Stimulated activated CD4-positive, alpha-beta T cell treated with anti-CD3 and anti-CD28 coated beads, Interleukin-4, amount 100 ng/mL, for 24 hours (primary cell): Measurements from ENCODE around the gene MRPL57.
A peak's percentile ranks its signal among the peaks of the same experiment; 100 is the strongest.
"Not testable (repeated sequence)": the region's sequence is repeated elsewhere in the genome, so short reads cannot be mapped to it uniquely, and the experiment has no call there.

Source experiments
- DNase-seq: peaks from one replicate; pipeline ENCODE4 v3.0.0-alpha.2; 2020

MRPL57 gene

DNA sequence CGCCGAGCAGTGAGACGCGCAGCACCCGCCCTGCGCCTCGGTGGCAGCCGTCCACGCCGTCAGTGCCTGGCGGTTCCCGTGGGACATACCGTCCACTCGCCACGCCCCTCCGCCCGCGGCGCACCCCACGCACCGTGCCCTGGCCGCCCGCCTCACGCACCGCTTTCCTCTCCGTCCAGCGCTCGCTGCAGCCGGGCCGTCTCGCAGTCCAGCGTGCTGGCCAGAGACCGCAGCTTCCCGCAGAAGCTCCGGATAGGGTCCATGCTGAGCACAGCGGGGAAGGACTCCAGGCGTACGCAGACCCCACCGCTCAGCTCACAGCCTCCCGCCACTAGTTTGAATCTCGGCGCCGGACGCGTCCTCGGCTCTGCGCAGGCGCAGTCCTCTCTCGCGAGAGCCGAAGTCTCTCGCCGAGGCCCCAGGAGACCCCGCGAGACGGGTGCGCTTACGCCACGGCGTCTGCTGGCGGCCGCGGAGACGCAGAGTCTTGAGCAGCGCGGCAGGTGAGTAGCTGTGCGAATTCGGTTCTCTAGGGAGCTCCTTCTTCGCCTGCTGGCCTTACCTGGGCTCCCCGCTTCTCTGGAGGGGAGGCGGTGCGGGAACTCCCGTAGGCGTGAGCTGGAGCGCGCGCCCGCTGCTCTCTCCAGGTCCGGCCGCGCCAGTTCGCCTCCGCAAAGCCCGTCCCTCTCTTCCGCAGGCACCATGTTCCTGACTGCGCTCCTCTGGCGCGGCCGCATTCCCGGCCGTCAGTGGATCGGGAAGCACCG, at the start of gene MRPL57, which contains the start of gene SKA3:
Gene MRPL57 (plus strand): TSS at position 444 of the 767 bp plus-strand sequence. CDS start 259 bp downstream, at position 703.
Gene SKA3 (minus strand): TSS at position 338 of the 767 bp plus-strand sequence. CDS start 75 bp downstream, at position 263.
- peak; percentile 94 for DNase-seq

DNA sequence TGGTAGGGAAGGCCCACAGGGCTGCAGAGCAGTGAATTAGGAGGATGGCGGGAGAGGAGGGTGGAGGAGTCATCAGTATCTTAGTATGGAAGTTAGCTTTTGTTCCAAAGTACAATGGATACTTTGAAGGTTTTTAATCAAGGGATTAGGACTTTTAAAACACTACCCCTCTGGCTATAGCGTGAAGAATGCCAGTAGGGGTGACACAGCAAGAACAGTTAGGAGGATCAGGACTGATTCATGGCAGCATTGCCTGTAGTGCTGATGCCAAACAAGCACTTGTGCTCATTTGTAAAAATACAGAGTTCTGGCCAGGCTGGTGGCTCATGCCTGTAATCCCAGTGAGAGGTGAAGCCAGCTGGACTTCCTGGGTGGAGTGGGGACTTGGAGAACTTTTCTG, 46.3 kb upstream of the MRPL57 start:
- no peak for DNase-seq

DNA sequence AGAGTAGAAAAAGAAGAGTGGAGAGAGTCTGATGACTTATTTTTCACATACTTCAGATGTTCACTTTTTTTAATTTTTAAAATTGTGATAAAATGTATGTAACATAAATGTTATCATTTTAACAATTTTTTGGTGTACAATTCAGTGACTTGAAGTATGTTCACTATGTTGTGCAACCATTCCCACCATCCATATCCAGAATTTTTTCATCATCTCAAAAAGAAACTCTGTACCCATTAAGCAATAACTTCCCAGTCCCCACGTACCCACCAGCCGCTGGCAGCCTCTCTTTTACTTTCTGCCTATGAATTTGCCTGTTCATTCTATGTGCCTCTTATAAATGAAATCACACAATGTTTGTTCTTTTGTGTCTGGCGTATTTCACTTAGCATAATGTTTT, 43.4 kb upstream of the MRPL57 start:
- no peak for DNase-seq

DNA sequence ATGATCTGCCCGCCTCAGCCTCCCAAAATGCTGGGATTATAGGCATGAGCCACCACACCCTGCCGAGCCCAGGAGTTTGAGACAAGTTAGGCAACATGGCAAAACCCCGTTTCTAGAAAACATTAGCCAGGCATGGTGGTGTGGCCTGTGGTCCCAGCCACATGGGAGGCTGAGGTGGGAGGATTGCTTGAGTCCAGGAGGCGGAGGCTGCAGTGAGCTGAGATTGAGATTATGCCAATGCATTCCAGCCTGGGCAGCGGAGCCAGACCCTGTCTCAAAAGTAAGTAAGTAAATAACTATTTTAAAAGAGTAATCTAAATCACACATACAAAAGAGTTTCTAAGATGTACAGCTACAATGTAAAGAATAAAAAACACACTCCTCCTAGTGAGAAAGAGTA, 42.0 kb upstream of the MRPL57 start:
- no peak for DNase-seq

DNA sequence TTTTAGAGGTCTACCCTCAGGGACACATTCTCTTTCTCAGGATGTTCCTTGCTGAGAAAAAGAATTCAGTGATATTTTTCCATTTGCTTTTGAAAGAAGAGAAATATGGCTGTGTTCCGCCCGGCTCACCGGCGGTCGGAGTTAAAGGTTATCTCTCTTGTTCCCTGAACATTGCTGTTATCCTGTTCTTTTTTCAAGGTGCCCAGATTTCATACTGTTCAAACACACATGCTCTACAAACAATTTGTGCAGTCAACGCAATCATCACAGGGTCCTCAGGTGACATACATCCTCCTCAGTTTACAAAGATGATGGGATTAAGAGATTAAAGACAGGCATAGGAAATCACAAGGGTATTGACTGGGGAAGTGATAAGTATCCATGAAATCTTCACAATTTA, 40.6 kb upstream of the MRPL57 start:
- not testable (repeated sequence) for DNase-seq

DNA sequence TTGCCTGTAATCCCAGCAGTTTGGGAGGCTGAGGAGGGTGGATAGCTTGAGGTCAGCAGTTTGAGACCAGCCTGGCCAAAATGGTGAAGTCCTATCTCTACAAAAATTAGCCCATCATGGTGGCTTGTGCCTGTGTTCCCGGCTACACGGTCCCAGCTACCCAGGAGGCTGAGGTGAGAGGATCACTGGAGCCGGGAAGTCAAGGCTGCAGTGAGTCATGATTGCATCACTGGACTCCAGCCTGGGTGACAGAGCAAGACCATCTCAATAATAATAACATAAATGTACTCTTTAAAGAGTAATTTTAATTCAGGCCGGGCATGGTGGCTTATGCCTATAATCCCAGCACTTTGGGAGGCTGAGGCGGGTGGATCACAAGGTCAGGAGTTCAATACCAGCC, 38.8 kb upstream of the MRPL57 start:
- no peak for DNase-seq

DNA sequence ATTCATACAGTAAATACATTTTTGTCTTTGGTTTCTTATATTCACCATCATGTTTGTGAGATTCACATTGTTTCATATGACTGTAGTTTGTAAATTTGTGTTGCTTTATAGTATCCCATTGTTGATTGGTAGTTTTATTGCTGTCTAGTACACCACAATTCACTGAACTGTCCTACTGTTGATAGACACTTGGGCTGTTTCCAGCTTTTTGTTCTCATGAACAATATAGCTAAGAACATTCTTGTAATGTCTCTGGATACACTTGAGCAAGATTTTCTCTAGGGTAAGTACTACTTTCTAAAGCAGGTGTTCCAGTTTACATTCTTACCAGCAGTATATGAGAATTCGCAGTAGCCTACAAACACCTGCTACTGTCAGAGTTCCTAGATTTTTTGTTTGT, 37.9 kb upstream of the MRPL57 start:
- DNase-seq, result no peak

DNA sequence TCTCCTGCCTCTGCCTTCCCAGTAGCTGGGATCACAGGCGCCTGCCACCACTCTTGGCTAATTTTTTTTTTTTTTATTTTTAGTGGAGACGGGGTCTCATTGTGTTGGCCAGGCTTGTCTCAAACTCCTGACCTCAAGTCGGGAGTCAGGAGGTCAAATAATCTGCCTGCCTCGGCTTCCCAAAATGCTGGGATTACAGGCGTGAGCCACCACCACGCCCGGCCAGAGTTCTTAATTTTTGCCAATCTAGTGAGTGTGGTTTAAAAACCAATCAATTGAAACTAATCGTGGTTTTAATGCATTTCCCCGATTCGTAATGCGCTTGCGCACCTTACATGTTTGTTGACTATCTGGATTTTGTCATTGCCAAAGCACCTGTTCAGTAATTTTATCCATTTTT, 37.1 kb upstream of the MRPL57 start:
- no peak for DNase-seq

DNA sequence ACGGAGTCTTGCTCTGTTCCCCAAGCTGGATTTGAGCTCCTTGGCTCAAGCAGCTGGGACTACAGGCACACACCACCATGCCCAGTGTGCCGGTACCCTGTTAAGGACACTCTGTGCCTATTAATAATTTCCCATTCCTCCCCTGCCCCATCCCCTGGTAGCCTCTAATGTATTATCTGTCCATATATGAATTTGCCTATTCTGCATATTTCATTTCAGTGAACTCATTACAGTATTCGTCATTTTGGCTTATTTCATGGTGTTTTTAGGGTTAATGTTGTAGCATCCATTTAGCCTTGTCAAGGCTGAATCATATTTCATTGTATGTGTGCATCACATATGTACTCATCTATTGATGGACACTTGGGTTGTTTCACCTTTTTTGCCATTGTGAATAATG, 33.7 kb upstream of the MRPL57 start:
- no peak for DNase-seq

DNA sequence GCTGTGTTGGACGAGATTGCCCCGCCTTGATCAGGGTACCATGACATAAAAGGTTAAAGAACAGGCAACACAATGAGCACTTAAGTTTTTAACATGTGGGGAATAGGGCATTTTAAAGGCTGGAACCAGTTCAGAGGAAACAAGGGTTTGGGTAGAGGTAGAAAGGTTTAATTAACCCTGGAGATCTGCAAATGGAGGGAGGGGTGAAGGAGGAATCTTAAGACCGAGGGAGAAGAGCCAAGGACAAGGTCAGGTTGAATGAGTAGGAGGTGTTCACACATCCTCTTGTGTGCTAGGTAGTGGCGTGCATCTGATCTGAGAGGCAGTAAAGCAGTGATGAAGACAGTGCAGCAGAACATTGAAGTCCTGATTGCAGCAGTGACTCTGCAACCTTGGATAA, 28.6 kb upstream of the MRPL57 start:
- no peak for DNase-seq

DNA sequence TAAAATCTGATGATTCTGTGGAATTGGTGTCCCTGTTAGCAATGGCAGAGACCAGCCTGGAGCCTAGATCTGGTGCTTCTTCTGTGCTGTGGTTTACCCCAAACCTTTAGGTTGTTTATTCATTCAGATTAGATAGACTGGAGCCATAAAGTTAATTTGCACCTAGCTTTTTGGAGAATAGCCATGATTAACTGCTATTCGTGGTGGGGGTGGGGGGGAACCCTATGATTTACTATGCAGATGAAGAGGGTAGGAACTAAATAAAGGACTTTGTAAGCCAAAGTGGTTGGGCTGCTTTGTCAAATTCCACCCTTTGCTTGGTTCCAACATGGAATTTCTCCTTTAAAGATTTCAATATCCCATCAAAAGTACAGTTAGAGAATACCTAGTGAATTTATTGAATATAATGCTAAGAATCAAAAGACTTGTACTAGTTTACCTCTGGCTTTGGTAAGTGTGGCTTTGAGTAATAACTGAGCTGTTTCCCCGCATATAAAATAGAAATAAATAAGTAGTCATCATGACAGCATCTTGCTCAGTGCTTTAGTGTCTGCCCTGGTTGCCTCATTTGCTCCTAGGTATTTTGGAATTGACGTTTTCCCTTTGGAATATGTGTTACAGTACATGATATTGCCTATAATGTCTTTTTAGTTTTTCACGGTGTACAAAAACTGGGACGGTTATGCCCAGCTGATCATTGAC, 27.8 kb upstream of the MRPL57 start:
- no peak for DNase-seq

DNA sequence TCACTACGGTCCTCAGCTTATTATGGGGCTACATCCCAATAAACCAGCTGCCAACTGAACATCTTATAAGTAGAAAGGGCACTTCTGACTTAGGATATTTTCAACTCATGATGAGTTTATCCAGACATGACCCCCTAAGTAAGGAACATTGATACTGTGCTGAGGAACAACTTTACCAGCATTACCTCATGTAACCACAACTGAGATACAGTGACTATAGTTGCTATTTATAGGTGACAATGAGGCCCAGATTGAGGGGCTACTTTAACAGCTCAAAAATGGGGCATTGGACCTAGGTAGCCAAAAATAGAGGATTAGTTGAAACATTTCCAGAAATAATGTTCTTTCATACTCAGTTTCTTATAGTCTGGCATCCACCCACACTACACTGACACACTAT, 26.9 kb upstream of the MRPL57 start:
- no peak for DNase-seq

DNA sequence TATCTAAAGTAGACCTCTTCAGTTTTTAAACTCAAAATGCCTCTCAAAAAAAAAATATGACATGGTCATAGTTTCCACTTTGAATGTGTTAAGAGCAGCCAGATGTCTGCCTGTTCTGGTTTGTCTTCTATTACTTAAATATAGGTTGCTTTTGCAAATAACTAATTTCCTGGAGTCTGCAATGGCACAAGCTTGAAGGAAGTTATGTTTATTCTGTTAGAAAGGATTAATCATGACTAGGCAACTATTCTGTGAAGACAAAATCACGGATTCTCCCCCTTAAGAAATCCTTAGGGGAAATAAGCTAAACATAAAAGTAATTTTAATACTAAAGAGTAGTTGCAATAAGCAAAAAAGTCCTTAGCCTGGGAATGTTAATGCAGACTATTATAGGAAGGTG, 26.4 kb upstream of the MRPL57 start:
- DNase-seq, result no peak

DNA sequence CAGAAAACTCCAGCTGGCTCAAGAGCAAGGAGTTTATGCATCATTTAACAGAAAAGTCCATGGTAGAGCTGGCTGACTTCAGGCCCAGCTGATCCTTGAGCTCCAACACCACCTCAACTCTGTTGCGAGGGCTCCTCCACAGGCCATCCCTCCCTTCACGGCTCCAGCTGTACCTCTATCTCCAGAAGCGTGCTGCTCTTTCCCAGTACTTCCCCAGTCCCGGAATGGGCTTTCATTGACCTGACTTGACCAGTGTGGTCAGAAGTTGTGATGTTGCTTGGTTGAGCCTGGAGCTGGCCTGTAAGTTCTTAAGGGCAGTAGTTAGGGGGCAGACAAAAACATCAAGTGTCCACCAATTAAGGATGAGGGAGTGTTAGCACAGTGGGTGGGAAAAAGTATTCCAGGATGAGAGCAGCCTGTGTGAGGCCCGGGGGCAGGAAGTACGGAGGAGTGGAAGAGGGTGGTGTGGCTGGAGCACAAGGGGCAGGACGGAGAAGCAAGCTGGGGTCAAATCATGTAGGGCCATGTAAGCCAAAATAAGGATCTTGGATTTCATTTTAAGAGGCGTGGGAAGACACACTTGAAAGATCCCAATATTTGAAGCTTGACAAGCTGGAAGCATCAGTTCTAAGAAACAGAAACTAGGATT, 24.1 kb upstream of the MRPL57 start:
- no peak for DNase-seq

DNA sequence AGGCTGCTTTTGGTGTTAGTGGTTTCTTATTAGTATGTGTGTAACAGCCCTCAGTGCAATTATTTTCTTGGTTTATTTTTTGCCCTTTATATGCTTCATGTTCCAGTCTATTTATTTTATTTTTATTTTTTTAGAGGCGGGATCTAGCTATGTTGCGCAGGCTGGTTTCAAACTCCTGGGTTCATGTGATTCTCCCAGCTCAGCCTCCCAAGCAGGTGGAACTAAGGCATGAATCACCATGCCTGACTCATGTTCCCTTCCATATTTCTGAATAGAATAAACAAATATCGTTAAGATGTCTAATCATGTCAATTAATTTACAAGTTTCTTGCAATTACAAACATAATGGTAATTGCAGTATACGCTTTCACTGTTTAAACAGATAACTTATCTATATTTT, 11.8 kb upstream of the MRPL57 start:
- DNase-seq, result no peak

DNA sequence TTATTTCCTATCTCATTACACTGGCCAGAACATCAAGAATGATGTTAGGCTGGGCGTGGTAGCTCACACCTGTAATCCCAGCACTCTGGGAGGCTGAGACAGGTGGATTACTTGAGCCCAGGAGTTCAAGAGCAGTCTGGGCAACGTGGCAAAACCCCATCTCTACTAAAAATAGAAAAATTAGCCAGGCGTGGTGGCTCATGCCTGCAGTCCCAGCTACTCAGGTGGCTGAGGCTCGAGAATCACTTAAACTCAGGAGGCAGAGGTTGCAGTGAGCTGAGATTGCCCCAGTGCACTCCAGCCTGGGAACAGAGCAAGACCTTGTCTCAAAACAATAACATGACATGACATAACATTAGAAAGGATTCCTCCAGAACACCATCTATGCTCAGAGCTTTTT, 10.9 kb upstream of the MRPL57 start:
- not testable (repeated sequence) for DNase-seq

DNA sequence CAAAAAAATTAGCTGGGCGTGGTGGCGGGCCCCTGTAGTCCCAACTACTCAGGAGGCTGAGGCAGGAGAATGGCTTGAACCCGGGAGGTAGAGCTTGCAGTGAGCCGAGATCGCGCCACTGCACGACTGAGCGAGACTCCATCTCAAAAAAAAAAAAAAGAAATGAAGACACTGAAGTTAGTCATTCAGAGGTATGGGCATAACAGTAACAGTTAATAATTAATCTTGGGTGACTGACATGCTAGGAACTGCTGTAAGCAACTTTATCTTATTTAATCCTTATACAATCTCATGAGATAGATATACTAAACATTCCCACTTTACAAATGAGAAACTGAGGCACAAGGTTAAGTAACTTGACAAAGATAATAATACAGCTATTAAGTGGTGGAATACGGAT, 5.0 kb upstream of the MRPL57 start:
- DNase-seq, result no peak

DNA sequence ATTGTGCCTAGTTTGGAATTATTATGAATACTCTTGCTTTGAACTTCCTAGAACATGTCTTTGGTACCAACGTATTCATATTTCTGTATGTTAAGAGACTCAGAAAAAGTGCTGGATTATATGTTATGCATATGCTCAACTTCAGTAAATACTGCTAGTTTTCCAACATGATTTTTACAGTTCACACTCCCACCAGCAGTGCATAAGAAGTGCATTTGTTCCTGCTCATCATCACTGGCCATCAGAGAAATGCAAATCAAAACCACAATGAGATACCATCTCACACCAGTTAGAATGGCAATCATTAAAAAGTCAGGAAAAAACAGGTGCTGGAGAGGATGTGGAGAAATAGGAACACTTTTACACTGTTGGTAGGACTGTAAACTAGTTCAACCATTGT, 2.7 kb upstream of the MRPL57 start:
- not testable (repeated sequence) for DNase-seq

DNA sequence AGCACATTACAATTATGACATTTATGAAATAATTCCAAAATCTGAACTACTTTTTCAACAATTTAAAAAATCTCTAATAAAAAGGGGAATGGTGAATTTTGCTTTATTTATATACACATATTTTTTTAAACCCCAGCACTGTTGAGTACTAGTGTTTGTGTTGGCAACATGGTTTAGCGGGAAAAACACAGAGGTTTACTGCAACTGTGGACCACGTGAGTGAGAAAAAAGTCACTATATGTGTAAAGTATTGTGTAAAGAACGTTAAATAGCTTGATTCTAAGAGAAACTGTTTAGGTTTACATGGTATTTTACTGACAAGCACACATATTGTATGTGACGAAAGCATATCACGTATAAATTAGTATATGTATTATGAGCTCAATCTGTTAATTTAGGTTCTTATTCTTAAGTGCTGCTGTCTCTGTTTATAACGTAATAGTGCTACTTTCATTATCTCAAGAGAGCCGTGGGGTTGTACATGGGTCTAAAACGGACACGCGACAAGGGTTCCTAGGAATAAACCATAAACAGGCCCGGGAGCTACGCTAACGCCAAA, 723 bp upstream of the MRPL57 start:
- no peak for DNase-seq

DNA sequence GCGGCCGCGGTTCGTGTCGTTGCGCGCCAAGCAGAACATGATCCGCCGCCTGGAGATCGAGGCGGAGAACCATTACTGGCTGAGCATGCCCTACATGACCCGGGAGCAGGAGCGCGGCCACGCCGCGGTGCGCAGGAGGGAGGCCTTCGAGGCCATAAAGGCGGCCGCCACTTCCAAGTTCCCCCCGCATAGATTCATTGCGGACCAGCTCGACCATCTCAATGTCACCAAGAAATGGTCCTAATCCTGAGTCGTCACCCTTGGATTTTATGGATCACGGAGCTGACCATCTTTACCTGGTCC, 475 bp downstream of the MRPL57 start:
- no peak for DNase-seq

DNA sequence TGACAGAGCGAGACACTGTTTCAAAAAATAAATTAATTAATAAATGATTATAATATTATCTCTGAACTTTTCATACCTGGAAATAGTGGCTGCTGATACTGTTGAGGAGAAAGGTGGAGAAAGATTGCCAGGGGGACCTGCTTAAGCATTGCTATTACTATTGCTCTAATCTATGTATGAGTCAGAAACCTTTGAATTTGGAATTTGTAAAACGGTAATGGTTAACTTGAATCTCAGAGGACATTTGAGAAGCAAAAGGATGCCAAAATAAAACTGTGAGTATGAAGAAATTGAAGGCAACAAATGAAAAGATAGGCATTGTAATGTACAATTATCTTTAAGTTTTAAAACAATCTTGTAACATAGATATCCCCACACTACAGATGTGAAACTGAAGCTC, 5.2 kb downstream of the MRPL57 start:
- DNase-seq, result no peak

DNA sequence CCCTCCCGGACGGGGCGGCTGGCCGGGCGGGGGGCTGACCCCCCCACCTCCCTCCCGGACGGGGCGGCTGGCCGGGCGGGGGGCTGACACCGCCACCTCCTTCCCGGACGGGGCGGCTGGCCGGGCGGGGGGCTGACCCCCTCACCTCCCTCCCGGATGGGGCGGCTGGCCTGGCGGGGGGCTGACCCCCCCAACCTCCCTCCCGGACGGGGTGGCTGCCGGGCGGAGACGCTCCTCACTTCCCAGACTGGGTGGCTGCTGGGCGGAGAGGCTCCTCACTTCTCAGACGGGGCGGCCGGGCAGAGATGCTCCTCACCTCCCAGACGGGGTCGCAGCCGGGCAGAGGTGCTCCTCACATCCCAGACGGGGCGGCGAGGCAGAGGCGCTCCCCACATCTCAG, 10.0 kb downstream of the MRPL57 start:
- DNase-seq, result not testable (repeated sequence)

DNA sequence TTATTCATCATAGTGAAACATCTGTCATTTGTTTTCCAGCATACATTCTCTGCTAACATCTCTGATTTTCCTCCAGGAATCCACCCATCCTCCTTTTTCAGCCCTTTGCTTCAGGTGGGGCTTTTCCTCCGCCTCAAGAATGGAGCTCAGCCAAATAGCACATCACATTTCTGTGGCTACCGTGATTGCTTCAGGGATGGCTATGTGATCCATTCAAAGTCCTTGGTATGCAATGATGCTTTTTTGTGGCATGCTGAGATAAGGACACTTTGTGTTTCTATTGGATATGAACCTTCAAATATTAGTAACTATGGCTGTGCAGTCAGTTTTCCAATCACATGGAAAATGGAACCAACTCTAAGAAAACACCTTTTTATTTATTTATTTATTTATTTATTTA, 18.3 kb downstream of the MRPL57 start:
- not testable (repeated sequence) for DNase-seq
